ENCODE results near the gene MDN1. TPM values are rescaled to one million over a fixed set of nuclear protein-coding genes. Genes with fewer than 3 reads are reported as not detected.

MDN1 gene
- total RNA-seq, 2 experiments from 2014 or later, result 48.6 to 62.3 TPM

- no peaks in the 10 kb centered on the region for H4K20me1 ChIP-seq (ENCODE audit: insufficient read depth, low read length)
- H3K9me3 ChIP-seq (ENCODE audit: low read length), result no peaks in the 10 kb centered on the region
- intact Hi-C loops (cut with micrococcal nuclease; ENCODE audit: unreplicated experiment), result loop anchor here (10.0 kb wide), 1 partner anchor 642 kb away; no protein-coding TSS in a partner anchor
- CTCF ChIA-PET (ENCODE audit: unreplicated experiment), result no interaction called here
- H3K36me3 ChIP-seq (ENCODE audit: insufficient read depth, low read length), result no peaks in the 10 kb centered on the region
- no peaks in the 10 kb centered on the region for H3K79me2 ChIP-seq (ENCODE audit: insufficient read depth, low read depth, low read length)
- no peaks in the 10 kb centered on the region for H3K9me2 ChIP-seq (ENCODE audit: insufficient read depth, low read length)
- DNase-seq (ENCODE audit: low spot score), result no peak
- TF ChIP-seq EZH2phosphoT487 (IDR thresholded peaks at IDR 0.05; ENCODE audit: borderline replicate concordance, low read depth, low read length) (no peak), CTCF (conservative IDR thresholded peaks at IDR 0.05; ENCODE audit: low read length) (no peak)
- no peak overlapping the region for H3K4me2 ChIP-seq (ENCODE audit: low read length)
- no peak overlapping the region for H3K4me3 ChIP-seq (ENCODE audit: low read depth, low read length, poor library complexity, severe bottlenecking)
- peaks cover 19% of the 10 kb centered on the region for H3K4me1 ChIP-seq (ENCODE audit: insufficient read depth, low read length, poor library complexity, severe bottlenecking)
- no TSS peak for BruUV-seq (replicated peaks)
- H3K27ac ChIP-seq (ENCODE audit: low read depth, low read length, poor library complexity, severe bottlenecking), result no peak overlapping the region
- H2AFZ ChIP-seq (ENCODE audit: low read length), result no peak overlapping the region
- POLR2A ChIA-PET, result no interaction called here
Observed at GRCh38 chr6:89616531-89616930, 203.1 kb downstream of the MDN1 start.

GRCh38 chr6:89615882-89616281, 203.7 kb downstream of the MDN1 start:
- no peaks in the 10 kb centered on the region for H4K20me1 ChIP-seq (ENCODE audit: insufficient read depth, low read length)
- ChIA-PET POLR2A (no interaction called here), CTCF (ENCODE audit: unreplicated experiment) (no interaction called here)
- no peak overlapping the region for H3K27ac ChIP-seq (ENCODE audit: low read depth, low read length, poor library complexity, severe bottlenecking)
- TF ChIP-seq CTCF (conservative IDR thresholded peaks at IDR 0.05; ENCODE audit: low read length) (no peak), EZH2phosphoT487 (IDR thresholded peaks at IDR 0.05; ENCODE audit: borderline replicate concordance, low read depth, low read length) (no peak)
- H3K9me2 ChIP-seq (ENCODE audit: insufficient read depth, low read length), result no peaks in the 10 kb centered on the region
- no peaks in the 10 kb centered on the region for H3K79me2 ChIP-seq (ENCODE audit: insufficient read depth, low read depth, low read length)
- H3K36me3 ChIP-seq (ENCODE audit: insufficient read depth, low read length), result no peaks in the 10 kb centered on the region
- no peak overlapping the region for H2AFZ ChIP-seq (ENCODE audit: low read length)
- BruUV-seq (replicated peaks), result no TSS peak
- DNase-seq (ENCODE audit: low spot score), result no peak
- no peak overlapping the region for H3K4me2 ChIP-seq (ENCODE audit: low read length)
- H3K4me1 ChIP-seq (ENCODE audit: insufficient read depth, low read length, poor library complexity, severe bottlenecking), result peaks cover 26% of the 10 kb centered on the region
- intact Hi-C loops (cut with micrococcal nuclease; ENCODE audit: unreplicated experiment), result loop anchor here (10.0 kb wide), 1 partner anchor 641 kb away; no protein-coding TSS in a partner anchor
- no peaks in the 10 kb centered on the region for H3K9me3 ChIP-seq (ENCODE audit: low read length)
- H3K4me3 ChIP-seq (ENCODE audit: low read depth, low read length, poor library complexity, severe bottlenecking), result no peak overlapping the region

- H3K79me2 ChIP-seq (ENCODE audit: insufficient read depth, low read depth, low read length), result no peaks in the 10 kb centered on the region
- intact Hi-C loops (cut with micrococcal nuclease; ENCODE audit: unreplicated experiment), result loop anchor here (10.0 kb wide), 1 partner anchor 639 kb away; no protein-coding TSS in a partner anchor
- ChIA-PET POLR2A (interaction anchor here (0.7 to 1.8 kb wide), 7 partner anchors 9 to 309 kb away, joined by 3 to 8 read pairs (median 4); no protein-coding TSS in a partner anchor), CTCF (ENCODE audit: unreplicated experiment) (no interaction called here)
- no peaks in the 10 kb centered on the region for H3K9me3 ChIP-seq (ENCODE audit: low read length)
- no peak overlapping the region for H3K4me2 ChIP-seq (ENCODE audit: low read length)
- DNase-seq (ENCODE audit: low spot score), result no peak
- H3K9me2 ChIP-seq (ENCODE audit: insufficient read depth, low read length), result no peaks in the 10 kb centered on the region
- 0 out of 2 replicates have a peak overlapping the region, but pooled peaks have one; percentile 32 for H2AFZ ChIP-seq (ENCODE audit: low read length)
- H3K36me3 ChIP-seq (ENCODE audit: insufficient read depth, low read length), result no peaks in the 10 kb centered on the region
- BruUV-seq (replicated peaks), result no TSS peak
- H4K20me1 ChIP-seq (ENCODE audit: insufficient read depth, low read length), result no peaks in the 10 kb centered on the region
- peaks cover 26% of the 10 kb centered on the region for H3K4me1 ChIP-seq (ENCODE audit: insufficient read depth, low read length, poor library complexity, severe bottlenecking)
- H3K4me3 ChIP-seq (ENCODE audit: low read depth, low read length, poor library complexity, severe bottlenecking), result no peak overlapping the region
- H3K27ac ChIP-seq (ENCODE audit: low read depth, low read length, poor library complexity, severe bottlenecking), result no peak overlapping the region
- TF ChIP-seq CTCF (conservative IDR thresholded peaks at IDR 0.05; ENCODE audit: low read length), result no peak
- no peak for TF ChIP-seq EZH2phosphoT487 (IDR thresholded peaks at IDR 0.05; ENCODE audit: borderline replicate concordance, low read depth, low read length)
Observed at GRCh38 chr6:89613790-89614189, 205.8 kb downstream of the MDN1 start.

All from OCI-LY7 (cell line).